KMS-11 (cell line): Measurements from ENCODE around the gene ABCG8.

ENCODE experiments used
- H2AFZ ChIP-seq: fragments of 200-600 bp; sonication (generic); 2 replicates; pipeline ENCODE4 v1.6.1; 2016; ENCODE audit warnings: antibody characterized with exemption, mixed run types, low read depth
- H3K27ac ChIP-seq: fragments of 200-600 bp; sonication (generic); 2 replicates; pipeline ENCODE4 v1.6.1; 2016; ENCODE audit warnings: mild to moderate bottlenecking, mixed run types
- H3K27me3 ChIP-seq: fragments of 200-600 bp; sonication (generic); 2 replicates; pipeline ENCODE4 v1.6.1; 2017; ENCODE audit warnings: mild to moderate bottlenecking, low read depth, mixed run types, moderate library complexity; ENCODE audit not compliant: insufficient read depth
- H3K36me3 ChIP-seq: fragments of 200-600 bp; sonication (generic); 2 replicates; pipeline ENCODE4 v1.6.1; 2017; ENCODE audit warnings: mild to moderate bottlenecking, mixed run types; ENCODE audit not compliant: insufficient read depth
- H3K4me1 ChIP-seq: fragments of 200-600 bp; sonication (generic); 2 replicates; pipeline ENCODE4 v1.6.1; 2016; ENCODE audit warnings: mild to moderate bottlenecking, low read depth, mixed run types; ENCODE audit not compliant: poor library complexity, severe bottlenecking
- H3K4me2 ChIP-seq: fragments of 200-600 bp; sonication (generic); 2 replicates; pipeline ENCODE4 v1.7.0; 2016; ENCODE audit warnings: mild to moderate bottlenecking, mixed run types
- H3K4me3 ChIP-seq: fragments of 200-600 bp; sonication (generic); IDR thresholded peaks from 2 replicates; pipeline ENCODE4 v1.6.1; 2017; ENCODE audit warnings: low read depth, low read length, mixed read lengths; ENCODE audit not compliant: insufficient read depth
- H3K79me2 ChIP-seq: fragments of 200-600 bp; sonication (generic); 2 replicates; pipeline ENCODE4 v1.6.1; 2016; ENCODE audit warnings: low read depth, mixed run types; ENCODE audit not compliant: insufficient read depth
- H3K9ac ChIP-seq: fragments of 200-600 bp; sonication (generic); 2 replicates; pipeline ENCODE4 v1.6.1; 2016; ENCODE audit warnings: mild to moderate bottlenecking, mixed run types
- H4K20me1 ChIP-seq: fragments of 200-600 bp; sonication (generic); 2 replicates; pipeline ENCODE4 v1.6.1; 2016; ENCODE audit warnings: mild to moderate bottlenecking, mixed run types; ENCODE audit not compliant: insufficient read depth
- TF ChIP-seq, protein P1 (sequence below): fragments of 200-600 bp; sonication (generic); conservative IDR thresholded peaks from 2 replicates; pipeline ENCODE4 v1.6.1; 2017; ENCODE audit warnings: low read depth, mild to moderate bottlenecking, antibody characterized with exemption, low read length, moderate library complexity, mixed read lengths

Gene ABCG8

DNA sequence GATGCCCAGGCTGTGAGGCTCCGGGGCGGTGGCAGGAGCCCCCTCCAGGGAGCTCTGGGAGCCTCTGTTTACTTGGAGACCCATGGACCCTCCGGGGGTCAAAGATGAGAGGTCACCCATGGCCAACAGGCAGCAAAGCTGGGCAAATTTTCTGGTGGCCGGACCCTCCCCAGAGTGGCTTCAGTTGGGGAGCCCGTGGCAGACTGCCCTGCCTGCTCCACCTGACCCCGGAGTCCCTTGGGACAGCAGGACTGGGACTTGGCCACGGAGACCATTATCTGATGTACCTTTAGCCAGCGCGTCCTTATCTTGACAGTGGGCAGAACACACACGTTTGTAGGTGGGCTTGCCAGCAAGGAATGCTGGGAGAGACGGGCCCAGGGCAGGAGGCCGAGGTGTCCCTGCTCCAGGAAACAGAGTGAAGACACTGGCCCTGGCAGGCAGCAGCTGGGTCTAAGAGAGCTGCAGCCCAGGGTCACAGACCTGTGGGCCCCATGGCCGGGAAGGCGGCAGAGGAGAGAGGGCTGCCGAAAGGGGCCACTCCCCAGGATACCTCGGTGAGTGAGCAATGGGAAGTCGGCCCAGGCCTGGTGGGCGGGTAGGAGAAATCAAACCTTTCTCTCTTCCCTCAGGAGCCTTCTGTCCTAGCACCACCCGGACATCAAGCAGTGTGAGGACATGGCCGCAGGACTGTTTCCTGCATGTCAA is at the start of gene ABCG8, which contains the start of gene ABCG5:
ABCG8 (plus strand) TSS at position 412 of the 708 bp plus-strand sequence; CDS start at position 495, 83 bp downstream.
ABCG5 (minus strand) TSS at position 280 of the 708 bp plus-strand sequence; CDS start at position 120, 160 bp downstream.
- no peaks in the 10 kb centered on the region for H3K27me3 ChIP-seq
- no peak within 1 kb of the TSS for H3K27ac ChIP-seq
- H4K20me1 ChIP-seq = no peaks in the 10 kb centered on the region
- H3K9ac ChIP-seq = no peak within 1 kb of the TSS
- no peak within 1 kb of the TSS for H2AFZ ChIP-seq
- no peaks in the 10 kb centered on the region for H3K4me1 ChIP-seq
- H3K4me3 ChIP-seq = no peak within 1 kb of the TSS
- no peaks in the 10 kb centered on the region for H3K79me2 ChIP-seq
- no peak within 1 kb of the TSS for H3K4me2 ChIP-seq
- H3K36me3 ChIP-seq = no peaks in the 10 kb centered on the region
- TF ChIP-seq, protein P1, sequence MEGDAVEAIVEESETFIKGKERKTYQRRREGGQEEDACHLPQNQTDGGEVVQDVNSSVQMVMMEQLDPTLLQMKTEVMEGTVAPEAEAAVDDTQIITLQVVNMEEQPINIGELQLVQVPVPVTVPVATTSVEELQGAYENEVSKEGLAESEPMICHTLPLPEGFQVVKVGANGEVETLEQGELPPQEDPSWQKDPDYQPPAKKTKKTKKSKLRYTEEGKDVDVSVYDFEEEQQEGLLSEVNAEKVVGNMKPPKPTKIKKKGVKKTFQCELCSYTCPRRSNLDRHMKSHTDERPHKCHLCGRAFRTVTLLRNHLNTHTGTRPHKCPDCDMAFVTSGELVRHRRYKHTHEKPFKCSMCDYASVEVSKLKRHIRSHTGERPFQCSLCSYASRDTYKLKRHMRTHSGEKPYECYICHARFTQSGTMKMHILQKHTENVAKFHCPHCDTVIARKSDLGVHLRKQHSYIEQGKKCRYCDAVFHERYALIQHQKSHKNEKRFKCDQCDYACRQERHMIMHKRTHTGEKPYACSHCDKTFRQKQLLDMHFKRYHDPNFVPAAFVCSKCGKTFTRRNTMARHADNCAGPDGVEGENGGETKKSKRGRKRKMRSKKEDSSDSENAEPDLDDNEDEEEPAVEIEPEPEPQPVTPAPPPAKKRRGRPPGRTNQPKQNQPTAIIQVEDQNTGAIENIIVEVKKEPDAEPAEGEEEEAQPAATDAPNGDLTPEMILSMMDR = no peak

DNA sequence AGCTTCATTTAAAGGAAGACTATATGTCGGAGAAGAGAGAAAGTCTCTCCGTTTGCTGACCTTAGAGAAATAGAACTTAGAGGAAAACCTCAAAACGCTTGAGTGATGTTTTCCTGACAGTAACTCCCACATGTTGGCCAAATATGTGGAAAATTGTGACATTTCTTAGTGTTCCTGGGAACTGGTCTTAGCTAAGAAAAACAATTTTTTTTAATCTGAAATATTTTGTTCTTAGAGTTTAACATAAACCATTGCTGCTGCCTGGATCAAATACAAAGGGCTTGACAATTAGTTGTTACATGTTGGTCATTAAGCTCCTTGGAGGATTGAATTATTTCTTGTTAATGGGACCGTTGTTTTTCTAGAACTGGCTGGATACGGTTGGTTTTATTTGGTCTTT is 48.6 kb upstream of the ABCG8 start:
- Histone ChIP-seq H3K4me1 (no peaks in the 10 kb centered on the region), H3K79me2 (no peaks in the 10 kb centered on the region), H3K27me3 (no peaks in the 10 kb centered on the region), H4K20me1 (no peaks in the 10 kb centered on the region), H3K27ac (no peak overlapping the region), H2AFZ (no peak overlapping the region), H3K4me3 (no peak overlapping the region), H3K36me3 (no peaks in the 10 kb centered on the region), H3K9ac (no peak overlapping the region), H3K4me2 (no peak overlapping the region)
- TF ChIP-seq, protein P1 = no peak

DNA sequence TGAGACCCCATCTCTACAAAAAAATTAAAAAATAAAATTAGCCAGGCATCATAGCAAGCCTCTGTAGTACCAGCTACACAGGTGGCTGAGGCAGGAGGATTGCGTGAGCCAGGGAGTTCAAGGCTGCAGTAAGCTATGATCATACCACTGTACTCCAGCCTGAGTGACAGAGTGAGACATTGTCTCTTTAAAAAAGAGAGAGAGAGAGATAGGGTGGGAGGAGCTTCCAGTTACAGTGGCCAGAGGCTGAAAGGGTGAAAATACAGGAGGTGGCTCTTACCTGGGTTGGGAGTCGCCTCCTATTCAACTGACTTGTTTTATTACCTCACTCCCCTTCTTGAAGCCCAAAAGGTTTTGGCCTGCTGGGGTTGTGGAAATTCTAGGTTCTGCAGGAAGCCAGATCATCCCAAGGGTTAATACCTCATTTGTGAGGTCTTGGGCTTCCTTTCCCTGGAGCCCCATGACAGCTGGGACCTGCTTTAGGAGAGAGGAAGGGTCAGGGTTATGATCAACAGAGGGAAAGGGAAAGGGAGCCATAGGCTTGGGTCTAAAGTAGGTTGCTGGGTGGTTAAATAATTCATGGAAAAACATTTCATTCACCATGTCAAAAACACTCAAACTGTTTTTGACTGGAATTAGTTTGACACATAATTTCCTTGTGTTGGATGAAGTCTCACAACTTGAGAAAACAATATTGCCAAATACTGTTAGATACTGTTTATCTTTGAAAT is 47.6 kb upstream of the ABCG8 start:
- H3K4me1 ChIP-seq = no peaks in the 10 kb centered on the region
- no peaks in the 10 kb centered on the region for H3K36me3 ChIP-seq
- no peaks in the 10 kb centered on the region for H3K79me2 ChIP-seq
- TF ChIP-seq, protein P1 = no peak
- no peak overlapping the region for H3K4me2 ChIP-seq
- no peak overlapping the region for H2AFZ ChIP-seq
- no peak overlapping the region for H3K4me3 ChIP-seq
- H3K27ac ChIP-seq = no peak overlapping the region
- H4K20me1 ChIP-seq = no peaks in the 10 kb centered on the region
- H3K27me3 ChIP-seq = no peaks in the 10 kb centered on the region
- no peak overlapping the region for H3K9ac ChIP-seq

DNA sequence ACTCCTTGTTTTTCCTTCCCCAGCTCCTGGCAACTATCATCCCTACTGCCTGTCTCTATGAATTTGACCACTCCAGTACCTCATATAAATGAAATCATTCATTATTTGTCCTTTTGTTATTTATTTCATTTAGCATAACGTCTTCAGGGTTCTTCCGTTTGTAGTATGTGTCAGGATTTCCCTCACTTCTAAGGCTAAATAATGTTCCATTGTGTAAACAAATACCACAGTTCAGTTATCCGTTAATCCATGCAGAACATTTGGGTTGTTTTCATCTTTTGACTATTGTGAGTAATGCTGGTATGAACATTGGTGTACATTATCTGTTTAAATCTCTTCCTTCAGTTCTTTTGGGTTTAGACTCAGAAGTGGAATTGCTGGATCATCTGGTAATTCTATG is 46.1 kb upstream of the ABCG8 start:
- Histone ChIP-seq H2AFZ (no peak overlapping the region), H3K27me3 (no peaks in the 10 kb centered on the region), H3K9ac (no peak overlapping the region), H3K4me1 (no peaks in the 10 kb centered on the region), H4K20me1 (no peaks in the 10 kb centered on the region), H3K79me2 (no peaks in the 10 kb centered on the region), H3K4me2 (no peak overlapping the region), H3K36me3 (no peaks in the 10 kb centered on the region), H3K27ac (no peak overlapping the region), H3K4me3 (no peak overlapping the region)
- TF ChIP-seq, protein P1 = no peak
